DND-41 (cell line): Measurements from ENCODE around the gene B4GALNT3.

Source experiments
- ATAC-seq: fragments of 200-7000 bp; cut with Tn5 transposase; 3 replicates; pipeline ENCODE4 v1.9.1; 2021; ENCODE audit warnings: low read depth; ENCODE audit not compliant: insufficient read depth
- DNase-seq: peaks from one replicate; pipeline ENCODE4 v3.0.0-alpha.2; 2020
- H2AFZ ChIP-seq: 2 replicates; pipeline ENCODE4 v1.6.0; 2012; ENCODE audit warnings: low read depth, low read length
- H3K27ac ChIP-seq: 2 replicates; pipeline ENCODE4 v1.5.1; 2012; ENCODE audit warnings: low read length, inconsistent platforms
- H3K27me3 ChIP-seq: fragments of 200-600 bp; sonication (generic); 2 replicates; pipeline ENCODE4 v1.6.0; 2012; ENCODE audit warnings: low read length, mild to moderate bottlenecking, inconsistent platforms; ENCODE audit not compliant: insufficient read depth, poor library complexity
- H3K36me3 ChIP-seq: 2 replicates; pipeline ENCODE4 v1.5.1; 2012; ENCODE audit warnings: low read length, inconsistent platforms; ENCODE audit not compliant: insufficient read depth
- H3K4me1 ChIP-seq: 2 replicates; pipeline ENCODE4 v1.5.1; 2012; ENCODE audit warnings: mild to moderate bottlenecking, low read length; ENCODE audit not compliant: insufficient read depth
- H3K4me2 ChIP-seq: 2 replicates; pipeline ENCODE4 v1.6.0; 2012; ENCODE audit warnings: mild to moderate bottlenecking, moderate library complexity, low read length, inconsistent platforms; ENCODE audit not compliant: insufficient read depth
- H3K4me3 ChIP-seq, 2 experiments: fragments of 200-600 bp in 1 of 2; shearing (Covaris generic) in 1 of 2; 2 replicates each; pipeline ENCODE4 v1.5.1; 2012 to 2016; ENCODE audit warnings: inconsistent platforms in 2 of 2, low read length in 2 of 2, mild to moderate bottlenecking in 2 of 2, low read depth in 1 of 2, moderate library complexity in 1 of 2
- H3K79me2 ChIP-seq: 2 replicates; pipeline ENCODE4 v1.6.0; 2012; ENCODE audit warnings: low read length, inconsistent platforms; ENCODE audit not compliant: insufficient read depth
- H3K9ac ChIP-seq: 2 replicates; pipeline ENCODE4 v1.6.0; 2012; ENCODE audit warnings: low read depth, mild to moderate bottlenecking, inconsistent platforms, low read length, moderate library complexity
- H3K9me3 ChIP-seq: 2 replicates; pipeline ENCODE4 v1.5.1; 2012; ENCODE audit warnings: low read length, moderate library complexity, mild to moderate bottlenecking, inconsistent platforms; ENCODE audit not compliant: insufficient read depth, severe bottlenecking
- H4K20me1 ChIP-seq: 2 replicates; pipeline ENCODE4 v1.6.0; 2012; ENCODE audit warnings: low read length; ENCODE audit not compliant: insufficient read depth
- CTCF ChIP-seq: IDR thresholded peaks from 2 replicates; pipeline ENCODE4 v1.5.1; 2012; ENCODE audit warnings: borderline replicate concordance, low read length, moderate library complexity, mild to moderate bottlenecking; ENCODE audit not compliant: poor library complexity, severe bottlenecking; ENCODE audit errors: extremely low read depth
- EZH2 ChIP-seq: IDR thresholded peaks from 3 replicates; pipeline ENCODE4 v1.6.1; 2012; ENCODE audit warnings: borderline replicate concordance, low read depth, mild to moderate bottlenecking, moderate library complexity, low read length, inconsistent platforms; ENCODE audit not compliant: severe bottlenecking

The B4GALNT3 gene

GRCh38 chr12:522692-523378, 63.1 kb downstream of the B4GALNT3 start:
- no peak for DNase-seq
- Histone ChIP-seq H3K79me2 (no peaks in the 10 kb centered on the region), H4K20me1 (no peaks in the 10 kb centered on the region), H3K4me1 (no peaks in the 10 kb centered on the region), H2AFZ (no peak overlapping the region), H3K36me3 (no peaks in the 10 kb centered on the region), H3K27me3 (peaks cover 13% of the 10 kb centered on the region), H3K9me3 (no peaks in the 10 kb centered on the region), H3K4me2 (no peak overlapping the region), H3K4me3 (no peak overlapping the region), H3K27ac (no peak overlapping the region), H3K9ac (no peak overlapping the region)
- ATAC-seq: no peak
- TF ChIP-seq CTCF: no peak
- no peak for TF ChIP-seq EZH2

GRCh38 chr12:524167-524951, 64.6 kb downstream of the B4GALNT3 start:
- H3K9me3 ChIP-seq: no peaks in the 10 kb centered on the region
- H3K27ac ChIP-seq: no peak overlapping the region
- ATAC-seq (no peak), DNase-seq (no peak)
- no peaks in the 10 kb centered on the region for H3K79me2 ChIP-seq
- H3K4me2 ChIP-seq: no peak overlapping the region
- no peak overlapping the region for H3K9ac ChIP-seq
- no peak overlapping the region for H2AFZ ChIP-seq
- no peaks in the 10 kb centered on the region for H4K20me1 ChIP-seq
- no peaks in the 10 kb centered on the region for H3K4me1 ChIP-seq
- H3K36me3 ChIP-seq: no peaks in the 10 kb centered on the region
- H3K27me3 ChIP-seq: peaks cover 8% of the 10 kb centered on the region
- no peak overlapping the region for H3K4me3 ChIP-seq
- TF ChIP-seq EZH2 (no peak), CTCF (no peak)

DNA sequence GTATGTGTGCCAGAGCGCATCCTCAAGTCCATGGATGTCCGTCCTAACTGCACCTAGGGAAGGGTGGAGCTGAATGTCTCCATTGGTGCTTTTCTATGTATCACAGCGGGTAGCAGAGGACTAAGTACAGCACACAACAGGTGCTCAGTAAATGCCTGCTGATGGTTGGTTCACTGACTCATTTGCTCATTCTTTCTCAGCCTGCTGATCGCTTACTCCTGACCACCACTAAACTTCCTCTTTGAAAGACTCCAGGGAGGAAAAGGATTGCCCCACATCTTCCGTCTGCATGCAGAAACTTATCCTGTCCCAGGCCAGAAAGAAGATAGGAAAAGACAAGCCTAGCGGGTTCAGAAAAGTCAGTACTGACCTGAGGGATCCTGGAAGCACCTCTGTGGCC, 66.3 kb downstream of the B4GALNT3 start:
- Histone ChIP-seq H4K20me1 (no peaks in the 10 kb centered on the region), H2AFZ (no peak overlapping the region), H3K4me1 (no peaks in the 10 kb centered on the region), H3K4me3 (no peak overlapping the region), H3K9ac (no peak overlapping the region), H3K36me3 (no peaks in the 10 kb centered on the region), H3K4me2 (no peak overlapping the region), H3K27ac (no peak overlapping the region), H3K27me3 (no peaks in the 10 kb centered on the region), H3K79me2 (no peaks in the 10 kb centered on the region), H3K9me3 (no peaks in the 10 kb centered on the region)
- TF ChIP-seq EZH2: no peak
- no peak for TF ChIP-seq CTCF
- no peak for ATAC-seq
- DNase-seq: no peak
